Body of pancreas (tissue), 4 donors: ENCODE data around the gene LRRC47.

ENCODE experiments used
- CTCF ChIP-seq, 7 experiments: fragments of 450-650 bp in 4 of 7; fragments of 200-600 bp in 3 of 7; sonication (generic) in 3 of 7; IDR thresholded peaks; one replicate each; pipeline ENCODE4 v1.5.1; 2016 to 2019; ENCODE audit warnings: antibody characterized with exemption in 7 of 7
- POLR2A ChIP-seq, 3 donors: fragments of 450-650 bp; IDR thresholded peaks; one replicate each; pipeline ENCODE4 v1.6.1; 2016; ENCODE audit warnings: antibody characterized with exemption in 3 of 3, mild to moderate bottlenecking in 2 of 3

DNA sequence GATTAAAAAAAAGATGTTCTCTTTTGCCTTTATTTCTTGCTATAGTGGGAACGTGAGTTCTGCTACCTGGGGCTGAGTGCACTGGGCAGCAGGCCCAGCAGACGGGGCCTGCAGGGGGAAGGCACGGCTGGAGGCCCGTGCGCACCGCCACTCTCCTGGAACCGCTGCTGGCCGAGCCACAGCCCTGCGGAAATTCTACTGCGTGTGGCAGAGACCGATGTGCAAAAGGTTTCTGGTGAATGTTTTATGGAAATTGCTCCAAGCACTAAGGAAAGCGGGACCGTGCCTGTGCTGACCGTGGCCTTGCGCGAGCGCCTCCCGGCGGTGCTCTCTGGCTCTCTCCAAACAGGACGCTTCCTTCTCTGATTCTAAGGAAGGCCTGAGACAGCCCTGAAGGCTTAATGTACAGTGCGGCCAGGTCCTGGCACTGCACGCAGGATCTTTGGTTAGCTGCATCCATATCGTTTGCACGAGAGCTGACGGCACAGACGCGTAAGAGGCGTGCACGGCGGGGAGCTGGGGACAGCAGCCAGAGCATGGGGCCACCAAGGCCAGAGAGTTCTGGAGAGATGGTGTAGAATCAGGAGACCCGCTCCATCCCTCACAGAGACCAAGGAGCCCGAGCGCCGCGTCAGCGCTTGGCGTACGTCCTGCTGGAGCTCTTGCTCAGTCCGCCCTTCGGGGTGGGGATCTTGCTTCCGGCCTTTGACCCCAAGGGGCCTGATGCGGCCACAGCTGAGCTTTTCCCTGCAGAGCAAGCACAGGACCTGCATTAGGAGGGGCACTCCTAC, 18.7 kb upstream of the LRRC47 start:
- TF ChIP-seq CTCF (IDR thresholded peaks at IDR 0.05) (no peak), POLR2A (IDR thresholded peaks at IDR 0.05) (no peak)
